ENCODE data around the gene HLA-C.

The HLA-C gene

GRCh38 chr6:31294056-31294455 lies 22.2 kb upstream of the HLA-C start:
- H3F3A ChIP-seq (ENCODE audit: low read depth), result no peaks in the 10 kb centered on the region
- TF ChIP-seq EZH2phosphoT487 (IDR thresholded peaks at IDR 0.05; ENCODE audit: borderline replicate concordance), result no peak
- TF ChIP-seq, protein P1, sequence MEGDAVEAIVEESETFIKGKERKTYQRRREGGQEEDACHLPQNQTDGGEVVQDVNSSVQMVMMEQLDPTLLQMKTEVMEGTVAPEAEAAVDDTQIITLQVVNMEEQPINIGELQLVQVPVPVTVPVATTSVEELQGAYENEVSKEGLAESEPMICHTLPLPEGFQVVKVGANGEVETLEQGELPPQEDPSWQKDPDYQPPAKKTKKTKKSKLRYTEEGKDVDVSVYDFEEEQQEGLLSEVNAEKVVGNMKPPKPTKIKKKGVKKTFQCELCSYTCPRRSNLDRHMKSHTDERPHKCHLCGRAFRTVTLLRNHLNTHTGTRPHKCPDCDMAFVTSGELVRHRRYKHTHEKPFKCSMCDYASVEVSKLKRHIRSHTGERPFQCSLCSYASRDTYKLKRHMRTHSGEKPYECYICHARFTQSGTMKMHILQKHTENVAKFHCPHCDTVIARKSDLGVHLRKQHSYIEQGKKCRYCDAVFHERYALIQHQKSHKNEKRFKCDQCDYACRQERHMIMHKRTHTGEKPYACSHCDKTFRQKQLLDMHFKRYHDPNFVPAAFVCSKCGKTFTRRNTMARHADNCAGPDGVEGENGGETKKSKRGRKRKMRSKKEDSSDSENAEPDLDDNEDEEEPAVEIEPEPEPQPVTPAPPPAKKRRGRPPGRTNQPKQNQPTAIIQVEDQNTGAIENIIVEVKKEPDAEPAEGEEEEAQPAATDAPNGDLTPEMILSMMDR (conservative IDR thresholded peaks at IDR 0.05; ENCODE audit: low read length), result no peak
- H2AFZ ChIP-seq (ENCODE audit: low read length), result no peak overlapping the region
- H3K79me2 ChIP-seq (ENCODE audit: insufficient read depth, low read length), result no peaks in the 10 kb centered on the region
- H3K27me3 ChIP-seq (ENCODE audit: insufficient read depth, low read length, poor library complexity, severe bottlenecking), result peaks cover 19% of the 10 kb centered on the region
- no peaks in the 10 kb centered on the region for H3K36me3 ChIP-seq (ENCODE audit: insufficient read depth, low read length)
- no peak overlapping the region for H3K4me3 ChIP-seq (ENCODE audit: low read length, poor library complexity, severe bottlenecking)
- no peaks in the 10 kb centered on the region for H4K20me1 ChIP-seq (ENCODE audit: insufficient read depth, low read length, poor library complexity, severe bottlenecking)
- no peaks in the 10 kb centered on the region for H3K9me3 ChIP-seq (ENCODE audit: insufficient read depth, low read depth, low read length)
- H3K9me2 ChIP-seq (replicated peaks; ENCODE audit: low read depth, low read length), result no peaks in the 10 kb centered on the region
- H3K9ac ChIP-seq (ENCODE audit: low read depth, low read length, poor library complexity, severe bottlenecking), result no peak overlapping the region
- no peaks in the 10 kb centered on the region for H3K4me1 ChIP-seq (ENCODE audit: insufficient read depth, low read length, poor library complexity, severe bottlenecking)
- no peak overlapping the region for H3K4me2 ChIP-seq (ENCODE audit: low read depth, low read length, poor library complexity, severe bottlenecking)

- H3K4me2 ChIP-seq (ENCODE audit: low read depth, low read length, poor library complexity, severe bottlenecking), result no peak overlapping the region
- no peaks in the 10 kb centered on the region for H4K20me1 ChIP-seq (ENCODE audit: insufficient read depth, low read length, poor library complexity, severe bottlenecking)
- H2AFZ ChIP-seq (ENCODE audit: low read length), result no peak overlapping the region
- H3K4me1 ChIP-seq (ENCODE audit: insufficient read depth, low read length, poor library complexity, severe bottlenecking), result no peaks in the 10 kb centered on the region
- peaks cover 15% of the 10 kb centered on the region for H3K27me3 ChIP-seq (ENCODE audit: insufficient read depth, low read length, poor library complexity, severe bottlenecking)
- H3F3A ChIP-seq (ENCODE audit: low read depth), result no peaks in the 10 kb centered on the region
- TF ChIP-seq EZH2phosphoT487 (IDR thresholded peaks at IDR 0.05; ENCODE audit: borderline replicate concordance), result no peak
- TF ChIP-seq, protein P1 (conservative IDR thresholded peaks at IDR 0.05; ENCODE audit: low read length), result no peak
- H3K9me3 ChIP-seq (ENCODE audit: insufficient read depth, low read depth, low read length), result no peaks in the 10 kb centered on the region
- no peaks in the 10 kb centered on the region for H3K36me3 ChIP-seq (ENCODE audit: insufficient read depth, low read length)
- H3K9ac ChIP-seq (ENCODE audit: low read depth, low read length, poor library complexity, severe bottlenecking), result no peak overlapping the region
- no peak overlapping the region for H3K4me3 ChIP-seq (ENCODE audit: low read length, poor library complexity, severe bottlenecking)
- no peaks in the 10 kb centered on the region for H3K9me2 ChIP-seq (replicated peaks; ENCODE audit: low read depth, low read length)
- H3K79me2 ChIP-seq (ENCODE audit: insufficient read depth, low read length), result no peaks in the 10 kb centered on the region
Observed at GRCh38 chr6:31293343-31293742, 21.5 kb upstream of the HLA-C start.

DNA sequence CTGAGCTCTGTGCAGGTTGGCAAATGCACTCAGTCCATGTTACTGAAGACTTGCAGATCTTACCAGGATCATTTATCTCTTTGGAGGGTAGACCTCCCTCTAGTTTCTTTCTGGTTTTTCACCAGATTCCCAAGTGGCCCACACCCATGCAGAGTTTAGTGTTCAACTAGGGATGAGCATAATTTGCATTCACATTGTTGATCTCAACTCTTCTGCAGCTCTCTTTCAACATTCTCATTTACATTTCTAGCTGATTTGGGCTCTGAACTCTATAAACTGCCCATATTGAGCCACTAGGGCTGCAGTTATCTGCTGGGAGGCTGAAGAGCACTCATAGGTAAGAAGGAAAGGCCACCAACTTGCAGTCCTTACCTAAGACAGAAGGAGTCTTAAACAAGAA lies 17.9 kb upstream of the HLA-C start:
- Histone ChIP-seq H2AFZ (ENCODE audit: low read length) (no peak overlapping the region), H3F3A (ENCODE audit: low read depth) (no peaks in the 10 kb centered on the region), H3K9ac (ENCODE audit: low read depth, low read length, poor library complexity, severe bottlenecking) (no peak overlapping the region), H3K36me3 (ENCODE audit: insufficient read depth, low read length) (no peaks in the 10 kb centered on the region), H3K9me2 (replicated peaks; ENCODE audit: low read depth, low read length) (no peaks in the 10 kb centered on the region), H3K4me2 (ENCODE audit: low read depth, low read length, poor library complexity, severe bottlenecking) (no peak overlapping the region), H3K9me3 (ENCODE audit: insufficient read depth, low read depth, low read length) (no peaks in the 10 kb centered on the region), H3K4me3 (ENCODE audit: low read length, poor library complexity, severe bottlenecking) (no peak overlapping the region), H3K4me1 (ENCODE audit: insufficient read depth, low read length, poor library complexity, severe bottlenecking) (no peaks in the 10 kb centered on the region), H3K79me2 (ENCODE audit: insufficient read depth, low read length) (no peaks in the 10 kb centered on the region), H3K27me3 (ENCODE audit: insufficient read depth, low read length, poor library complexity, severe bottlenecking) (no peaks in the 10 kb centered on the region), H4K20me1 (ENCODE audit: insufficient read depth, low read length, poor library complexity, severe bottlenecking) (no peaks in the 10 kb centered on the region)
- TF ChIP-seq, protein P1 (conservative IDR thresholded peaks at IDR 0.05; ENCODE audit: low read length), result no peak

Measured in Loucy (cell line).